Erythroblast (primary cell): ENCODE data around the gene AGAP5.

Experiments used
- DNase-seq, 2 experiments: peaks; one replicate each; lab custom pipeline; 2025; lab: John Stamatoyannopoulos, UW
- GATA1 ChIP-seq: IDR thresholded peaks from 2 replicates; pipeline ENCODE4 v1.6.1; 2011; ENCODE audit warnings: low read depth, mild to moderate bottlenecking, control low read depth, low read length, moderate library complexity
- POLR2A ChIP-seq: IDR thresholded peaks from 2 replicates; pipeline ENCODE4 v1.6.1; 2011; ENCODE audit warnings: mild to moderate bottlenecking, low read length

Gene AGAP5

DNA sequence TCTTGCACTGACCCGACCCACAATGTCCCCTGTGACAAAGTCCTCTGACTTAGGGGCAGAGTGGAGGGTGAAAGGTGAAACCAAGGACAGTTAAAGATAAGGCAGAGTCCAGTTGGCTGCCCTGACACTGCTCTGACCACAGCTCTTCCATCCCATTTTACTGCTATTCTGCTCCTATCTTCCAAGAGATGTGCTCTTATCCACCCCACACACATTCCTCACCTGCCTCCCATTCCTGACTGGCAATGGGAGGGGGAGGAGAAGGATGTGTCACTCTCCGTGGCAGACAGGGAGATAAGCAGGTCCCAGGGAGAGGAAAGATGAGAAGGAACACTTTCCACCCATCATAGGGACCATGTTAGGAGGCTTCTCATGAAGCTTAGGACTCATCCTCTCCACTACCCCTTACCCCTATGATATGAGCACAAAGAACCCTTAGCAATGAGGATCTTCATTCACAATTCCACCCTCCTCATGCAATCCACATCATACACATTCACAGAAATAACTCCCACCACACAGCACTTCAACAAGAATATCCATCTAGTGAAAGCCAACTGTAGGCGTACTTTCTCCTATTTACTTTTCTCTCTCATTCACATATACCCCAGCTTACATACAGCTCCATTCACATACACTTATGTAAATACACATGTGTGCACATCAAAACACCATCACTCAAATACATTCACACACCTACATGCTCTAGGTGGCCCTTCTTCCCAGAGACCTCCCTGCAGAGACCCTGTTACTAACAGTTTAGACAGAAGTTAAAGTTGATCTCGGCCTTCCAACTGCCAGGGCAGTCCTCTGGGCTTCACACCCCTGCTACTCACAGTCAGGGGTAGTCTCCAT lies 48.7 kb downstream of the AGAP5 start:
- TF ChIP-seq GATA1 (no peak), POLR2A (no peak)
- DNase-seq, result no peak

DNA sequence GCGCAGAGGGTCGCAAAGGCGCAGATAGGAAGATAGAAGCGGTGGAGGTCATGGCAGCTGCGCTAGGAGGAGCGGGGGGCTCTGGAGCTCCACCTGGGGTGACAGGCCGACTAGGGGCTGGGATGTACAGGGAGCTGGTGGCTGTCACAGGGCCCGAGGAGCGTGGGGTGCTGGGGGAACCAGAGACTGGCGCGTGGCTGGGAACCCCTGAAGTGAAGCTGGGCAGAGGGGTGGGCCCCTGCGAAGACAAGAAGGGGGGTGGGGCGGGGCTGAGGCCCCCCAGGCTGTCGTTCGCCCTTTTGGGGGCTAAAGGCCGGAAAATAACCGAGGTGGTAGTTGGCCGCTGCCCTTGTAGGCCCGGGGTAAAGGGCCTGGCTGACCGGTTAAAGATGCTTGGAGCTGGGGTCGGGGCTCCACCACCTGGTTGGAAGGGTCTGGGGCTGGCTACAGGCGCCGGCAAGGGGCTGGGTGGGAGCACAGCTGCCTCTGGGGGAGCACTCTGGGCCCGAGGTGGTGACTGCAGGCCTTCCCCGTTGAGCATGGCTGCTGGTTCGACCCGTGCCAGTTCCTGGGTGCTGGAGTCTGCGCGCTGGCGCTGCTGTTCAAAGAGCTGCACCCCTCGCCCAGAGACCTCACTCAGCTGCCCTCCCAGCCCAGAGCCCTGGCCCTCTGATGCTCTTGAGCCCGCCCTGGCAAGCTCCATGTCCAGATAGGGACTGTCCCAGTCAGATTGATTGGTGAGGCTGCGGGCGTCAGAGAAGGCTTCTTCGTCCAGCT lies 49.8 kb downstream of the AGAP5 start:
- no peak for DNase-seq
- no peak for TF ChIP-seq POLR2A
- TF ChIP-seq GATA1, result no peak

DNA sequence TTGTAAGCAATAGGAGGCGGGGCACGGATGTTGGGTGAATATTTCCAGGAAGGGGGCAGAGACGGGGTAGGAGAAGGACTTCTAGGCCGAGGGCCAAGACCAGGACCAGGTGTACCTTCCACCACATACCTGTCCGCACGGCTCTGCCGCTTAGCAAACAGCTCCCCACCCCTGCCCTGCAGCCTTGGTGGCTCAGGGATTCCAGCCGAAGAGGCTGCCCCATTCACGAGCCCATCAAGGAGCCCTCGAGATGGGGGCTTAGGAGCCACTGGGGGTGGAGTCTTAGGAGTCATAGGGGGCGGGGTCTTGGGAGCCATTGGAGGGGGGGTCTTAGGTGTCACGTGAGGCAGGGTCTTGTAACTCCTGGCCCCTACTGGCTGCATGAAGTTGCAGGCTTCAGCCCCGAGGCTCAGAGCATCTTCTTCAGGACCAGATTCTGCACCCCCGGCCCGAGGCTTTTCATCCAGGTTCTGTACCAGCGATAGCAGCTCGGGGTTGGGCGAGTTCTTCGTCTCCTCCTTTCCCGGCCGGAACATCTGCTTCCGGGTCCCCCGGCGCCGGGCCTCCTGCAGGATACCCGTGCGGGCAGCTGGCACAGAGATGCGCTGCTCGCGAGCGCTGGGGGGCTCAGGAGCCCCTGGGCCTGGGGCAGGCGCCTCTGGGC lies 50.6 kb downstream of the AGAP5 start:
- no peak for DNase-seq
- TF ChIP-seq POLR2A, result no peak
- no peak for TF ChIP-seq GATA1

DNA sequence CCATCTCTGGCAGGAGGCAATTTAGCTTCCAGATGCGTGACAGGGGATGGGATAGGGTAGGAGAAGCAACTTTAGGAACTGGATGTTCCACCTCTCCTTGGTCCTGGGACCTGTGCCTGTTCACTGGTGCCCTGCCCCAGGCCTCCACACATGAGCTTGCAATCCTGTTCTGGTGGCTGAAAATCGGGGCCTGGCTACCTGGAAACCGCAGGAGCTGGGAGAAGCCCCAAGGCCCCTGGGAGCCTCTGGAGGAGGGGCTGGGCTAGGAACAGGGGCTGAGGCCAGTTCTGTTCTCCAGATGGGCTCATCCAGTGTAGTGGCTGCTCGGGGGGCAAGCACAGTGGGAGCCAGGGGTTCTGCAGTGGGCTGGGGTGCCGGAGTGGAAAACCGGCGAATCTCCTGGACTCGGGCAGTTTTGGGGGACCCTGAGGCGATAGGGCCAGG lies 51.3 kb downstream of the AGAP5 start:
- DNase-seq, result no peak
- TF ChIP-seq POLR2A (no peak), GATA1 (no peak)

DNA sequence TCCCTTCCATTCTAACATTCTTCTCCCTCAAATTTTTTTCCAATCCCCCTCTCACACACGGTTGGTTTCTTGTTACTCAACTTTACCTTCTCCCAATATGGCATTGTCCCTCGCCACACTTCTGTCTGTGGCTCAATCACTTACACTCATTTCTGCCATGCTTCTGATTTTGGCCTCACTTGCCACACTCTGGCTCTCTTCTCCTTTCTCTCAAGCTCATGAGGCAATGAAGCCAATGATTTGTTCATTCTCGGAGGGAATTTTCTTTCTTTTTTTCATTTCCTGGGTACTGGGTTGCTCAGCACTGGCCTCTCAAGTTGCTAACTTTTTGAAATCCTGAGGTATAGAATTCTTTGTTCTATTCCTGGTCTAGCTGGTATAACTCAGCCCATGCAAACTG lies 52.7 kb downstream of the AGAP5 start:
- DNase-seq, result no peak
- TF ChIP-seq POLR2A (no peak), GATA1 (no peak)

DNA sequence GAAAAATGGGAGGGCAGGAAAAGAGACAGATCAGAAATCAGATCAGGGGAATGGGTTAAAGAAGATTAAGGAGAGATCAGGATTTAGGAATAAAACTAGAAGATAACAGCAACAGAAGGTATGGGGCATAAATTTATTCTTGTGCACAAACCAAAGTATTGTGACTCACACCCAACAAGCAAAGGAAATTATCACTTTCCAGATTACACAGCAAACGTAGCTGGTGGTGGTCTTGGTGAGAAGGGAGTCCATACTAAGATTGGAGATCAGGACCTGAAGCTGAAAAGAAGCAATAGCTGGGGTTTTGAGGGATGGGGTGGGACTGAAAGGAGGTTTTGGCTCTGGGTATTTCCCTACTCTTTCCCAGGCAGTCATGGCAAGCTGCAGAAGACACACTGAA lies 53.1 kb downstream of the AGAP5 start:
- TF ChIP-seq GATA1 (no peak), POLR2A (no peak)

DNA sequence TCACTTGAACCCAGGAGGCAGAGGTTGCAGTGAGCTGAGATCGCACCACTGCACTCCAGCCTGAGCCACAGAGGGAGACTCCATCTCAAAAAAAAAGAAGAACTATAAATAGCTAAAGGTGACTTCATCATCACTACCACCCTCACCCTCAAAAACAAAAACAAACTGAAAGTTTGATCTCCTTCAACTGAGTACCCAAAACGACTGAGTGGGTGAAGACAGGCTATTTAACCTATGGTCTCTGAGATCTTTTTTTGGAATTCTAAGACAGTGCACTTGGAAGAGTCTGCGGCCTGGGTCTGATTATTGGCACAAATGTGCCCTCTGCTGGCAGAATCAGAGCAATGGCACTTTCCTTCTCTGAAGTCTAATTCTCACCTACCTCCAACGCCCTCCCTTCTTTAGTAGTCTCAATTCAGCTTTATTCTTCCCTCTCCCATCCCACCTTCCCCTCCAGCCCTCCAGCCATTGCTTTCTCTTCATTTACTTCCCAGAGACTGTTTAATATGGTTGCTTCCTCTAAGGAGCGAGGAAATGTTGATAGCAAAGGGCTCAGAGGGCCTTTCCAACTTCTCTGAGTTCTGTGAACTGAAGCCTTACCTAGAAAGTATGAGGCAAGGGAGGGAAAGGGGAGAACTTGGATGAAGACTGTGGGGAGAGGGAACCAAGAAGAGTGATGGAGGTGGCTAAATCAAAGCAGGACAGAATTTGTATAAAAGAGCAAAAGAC lies 53.7 kb downstream of the AGAP5 start:
- DNase-seq, result peak; percentile 68 to 80
- no peak for TF ChIP-seq GATA1
- no peak for TF ChIP-seq POLR2A

More for the DNA sequence above, 53.1 kb downstream of the AGAP5 start:
- no peak for DNase-seq

DNA sequence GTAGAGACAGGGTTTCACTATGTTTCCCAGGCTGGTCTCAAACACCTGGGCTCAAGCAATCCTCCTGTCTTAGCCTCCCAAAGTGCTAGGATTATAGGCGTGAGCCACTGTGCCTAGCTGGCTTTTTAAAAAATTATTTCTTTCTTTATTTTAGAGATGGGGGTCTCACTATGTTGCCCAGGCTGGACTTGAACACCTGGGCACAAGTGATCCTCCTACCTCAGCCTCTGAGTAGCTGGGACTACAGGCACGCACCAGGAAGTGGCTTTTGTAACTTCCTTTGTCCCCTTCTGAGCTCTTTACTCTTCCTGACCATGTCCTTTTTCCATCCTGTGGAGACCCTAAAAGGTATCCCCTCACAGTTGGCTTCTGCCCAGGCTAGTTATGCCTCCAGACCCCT lies 54.5 kb downstream of the AGAP5 start:
- TF ChIP-seq GATA1, result no peak
- TF ChIP-seq POLR2A, result no peak

DNA sequence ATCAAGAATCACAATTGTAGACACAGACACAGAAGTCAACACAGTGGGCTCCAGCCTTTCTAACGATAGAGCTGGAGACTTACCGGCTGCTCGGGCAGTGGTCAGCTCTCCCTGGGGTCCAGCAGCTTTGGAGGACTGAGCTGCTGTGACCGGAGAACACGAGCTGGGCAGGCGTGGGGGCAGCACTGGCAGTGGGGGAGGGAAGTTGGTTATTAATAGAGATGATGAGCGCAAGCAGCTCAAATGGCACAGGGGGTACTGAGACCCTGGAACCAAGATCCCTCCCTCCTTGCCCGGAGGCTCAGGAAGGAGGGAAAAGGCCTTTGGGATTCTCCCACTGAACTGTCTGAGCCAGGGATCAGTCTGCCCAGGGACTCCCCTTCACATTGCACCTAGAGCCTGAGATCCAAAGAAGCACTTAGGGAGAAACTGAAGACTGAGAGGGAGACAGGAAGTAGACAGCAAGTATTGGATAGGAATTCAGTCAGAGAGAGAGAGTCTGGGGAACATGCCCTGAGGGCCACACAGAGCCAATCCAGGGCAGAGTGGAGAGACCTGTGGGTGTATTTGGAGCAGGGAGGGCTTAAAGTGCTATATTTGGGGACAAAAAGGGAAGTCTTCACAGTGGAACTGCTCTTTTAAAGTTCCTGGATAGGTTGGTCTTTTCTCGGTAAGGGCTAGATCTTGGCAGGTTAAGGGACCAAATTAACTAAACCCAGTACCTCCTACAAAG lies 56.4 kb downstream of the AGAP5 start, which contains the start of gene MYOZ1:
MYOZ1 (minus strand) TSS at position 147 of the 733 bp plus-strand sequence. CDS start 1,457 bp downstream, outside the sequence.
- no peak for DNase-seq

More for the DNA sequence above, 54.5 kb downstream of the AGAP5 start:
- no peak for DNase-seq

DNA sequence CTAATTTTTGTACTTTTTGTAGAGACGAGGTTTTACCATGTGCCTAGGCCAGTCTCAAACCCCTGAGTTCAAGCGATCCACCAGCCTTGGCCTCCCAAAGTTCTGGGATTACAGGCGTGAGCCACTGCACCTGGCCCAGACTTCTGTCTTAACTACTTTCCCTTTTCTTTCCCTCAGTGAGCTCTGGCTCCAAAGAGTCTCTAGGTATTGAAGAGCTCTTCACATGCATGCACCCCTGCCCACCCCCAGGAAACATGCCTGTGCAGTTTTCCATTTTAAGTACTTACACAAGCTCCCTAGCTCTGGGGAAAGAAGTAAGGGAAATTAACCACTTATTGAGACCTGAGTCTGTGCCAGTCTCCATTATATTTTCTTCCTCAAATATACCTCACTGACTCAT lies 58.6 kb downstream of the AGAP5 start:
- DNase-seq, result no peak
- TF ChIP-seq GATA1 (no peak), POLR2A (no peak)

More for the DNA sequence above, 56.4 kb downstream of the AGAP5 start, which contains the start of gene MYOZ1:
- TF ChIP-seq GATA1 (no peak), POLR2A (no peak)

DNA sequence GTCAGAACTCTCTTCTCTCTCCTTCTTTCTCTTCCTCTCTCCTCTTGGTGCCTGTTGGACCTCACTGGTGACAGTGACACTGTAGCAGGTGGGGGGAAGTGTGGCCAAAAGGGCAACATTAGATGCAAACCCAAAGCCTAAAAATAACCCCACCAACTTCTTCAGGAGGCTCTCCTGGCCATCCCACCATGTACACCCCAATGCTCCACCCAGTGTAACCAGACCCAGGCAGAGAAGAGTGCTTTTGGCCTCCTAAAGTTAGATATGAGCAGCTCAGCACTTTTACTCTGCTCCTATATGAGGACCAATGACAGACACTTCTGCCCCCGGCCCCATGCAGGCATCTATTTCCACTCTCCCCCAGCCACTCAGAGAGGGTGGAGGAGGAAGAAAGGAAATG lies 62.1 kb downstream of the AGAP5 start:
- no peak for TF ChIP-seq GATA1
- TF ChIP-seq POLR2A, result no peak
- DNase-seq, result no peak

DNA sequence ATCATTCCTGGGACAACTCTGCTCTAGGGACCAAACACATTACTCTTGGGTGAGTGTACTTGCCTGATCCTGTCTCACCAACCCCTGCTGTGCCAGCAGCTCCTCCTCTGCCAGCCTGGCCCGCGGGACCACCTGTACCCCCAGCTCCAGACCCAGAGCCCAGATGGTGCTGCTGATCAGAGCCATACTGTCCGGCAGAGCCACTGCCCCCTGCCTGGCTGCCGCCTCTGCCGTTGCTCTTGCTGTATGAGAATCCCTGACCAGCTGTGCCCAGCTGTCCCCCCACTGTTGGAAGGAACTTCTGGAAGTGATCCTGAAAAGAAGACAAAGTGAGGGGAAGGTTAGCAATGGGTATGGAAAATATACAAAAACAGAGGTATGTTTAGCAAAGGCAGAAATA lies 63.5 kb downstream of the AGAP5 start:
- no peak for DNase-seq
- TF ChIP-seq POLR2A (no peak), GATA1 (no peak)
